ENCODE data around the gene ZBTB12. TPM values are rescaled to one million over a fixed set of nuclear protein-coding genes. Genes with fewer than 3 reads are reported as not detected.
A peak's percentile ranks its signal among the peaks of the same experiment; 100 is the strongest.
"Not testable (repeated sequence)": the region's sequence is repeated elsewhere in the genome, so short reads cannot be mapped to it uniquely, and the experiment has no call there.

Gene ZBTB12
- total RNA-seq, 2 experiments from 2014 or later = 3.1 to 3.2 TPM

DNA sequence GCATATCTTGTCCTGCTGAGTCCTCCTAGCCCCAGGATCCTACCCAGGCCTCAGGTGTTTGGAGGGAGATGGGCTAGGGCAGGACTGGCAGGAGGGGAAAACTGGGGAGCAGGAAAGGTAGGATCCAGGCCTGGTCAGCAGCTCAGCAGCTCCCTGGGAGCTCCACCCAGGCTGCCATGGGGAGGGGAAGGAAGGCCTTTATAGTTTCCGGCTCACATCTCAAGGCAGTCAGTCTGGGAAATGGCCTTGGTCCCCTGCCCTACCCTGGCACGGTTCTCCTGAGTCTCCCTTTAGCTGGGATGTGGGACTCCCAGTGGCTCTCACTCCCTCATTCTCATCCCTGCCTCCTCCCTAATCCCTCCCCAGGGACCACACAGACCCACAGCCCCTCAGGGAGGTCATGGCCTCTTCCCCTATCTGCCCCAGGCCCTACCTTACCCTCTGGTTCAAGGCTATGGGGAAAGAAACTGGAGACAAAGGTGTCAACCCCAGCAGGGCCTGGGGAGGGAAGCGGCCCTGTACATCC is 24.7 kb downstream of the ZBTB12 start:
- peaks cover 12% of the 10 kb centered on the region for H3K36me3 Mint-ChIP-seq

DNA sequence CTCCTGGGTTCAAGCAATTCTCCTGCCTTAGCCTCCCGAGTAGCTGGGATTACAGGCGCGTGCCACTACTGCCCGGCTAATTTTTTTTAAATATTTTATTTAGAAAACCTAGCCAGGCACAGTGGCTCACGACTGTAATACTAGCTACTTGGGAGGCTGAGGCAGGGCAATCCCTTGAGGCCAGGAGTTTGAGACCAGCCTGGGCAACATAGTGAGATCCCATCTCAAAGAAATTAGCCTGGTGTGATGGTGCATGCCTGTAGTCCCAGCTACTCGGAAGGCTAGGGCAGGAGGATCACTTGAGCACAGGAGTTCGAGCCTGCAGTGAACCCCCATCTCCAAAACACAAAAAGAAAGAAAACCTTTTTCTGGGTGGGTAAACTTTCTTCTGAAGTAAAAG is 25.5 kb downstream of the ZBTB12 start:
- H3K27me3 Mint-ChIP-seq = peaks cover 3% of the 10 kb centered on the region
- peaks cover 10% of the 10 kb centered on the region for H3K36me3 Mint-ChIP-seq
- H3K4me3 Mint-ChIP-seq = no peak overlapping the region
- no peak for DNase-seq
- H3K4me1 Mint-ChIP-seq = no peaks in the 10 kb centered on the region
- no peaks in the 10 kb centered on the region for H3K9me3 Mint-ChIP-seq
- H3K27ac Mint-ChIP-seq = no peak overlapping the region

More for the DNA sequence above, 24.7 kb downstream of the ZBTB12 start:
- Mint-ChIP-seq H3K27ac (no peak overlapping the region), H3K4me1 (no peaks in the 10 kb centered on the region), H3K9me3 (no peaks in the 10 kb centered on the region), H3K4me3 (no peak overlapping the region), H3K27me3 (no peaks in the 10 kb centered on the region)
- no peak for DNase-seq

DNA sequence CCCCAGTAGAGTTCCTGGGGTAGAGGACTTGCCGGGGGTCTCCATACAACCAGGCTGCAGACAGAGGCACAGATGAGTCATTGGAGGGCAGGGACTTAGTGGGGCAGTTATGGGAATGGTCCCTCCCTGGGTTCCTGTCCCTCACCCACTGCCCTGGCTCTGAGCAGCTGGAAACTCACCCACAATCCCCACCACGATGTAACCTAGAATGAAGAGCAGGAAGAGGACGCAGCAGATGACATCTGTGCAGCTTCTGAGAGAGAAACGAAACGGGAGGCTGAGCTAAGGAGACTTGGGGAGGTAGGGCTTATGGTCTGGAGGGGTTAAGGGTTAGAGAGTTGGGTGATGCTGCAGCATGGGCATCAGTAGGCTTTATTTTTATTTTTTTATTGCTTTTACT is 26.0 kb downstream of the ZBTB12 start:
- H3K27me3 Mint-ChIP-seq = peaks cover 3% of the 10 kb centered on the region
- no peak overlapping the region for H3K27ac Mint-ChIP-seq
- H3K4me1 Mint-ChIP-seq = no peaks in the 10 kb centered on the region
- H3K36me3 Mint-ChIP-seq = peaks cover 5% of the 10 kb centered on the region
- H3K4me3 Mint-ChIP-seq = no peak overlapping the region
- no peak for DNase-seq
- H3K9me3 Mint-ChIP-seq = no peaks in the 10 kb centered on the region

DNA sequence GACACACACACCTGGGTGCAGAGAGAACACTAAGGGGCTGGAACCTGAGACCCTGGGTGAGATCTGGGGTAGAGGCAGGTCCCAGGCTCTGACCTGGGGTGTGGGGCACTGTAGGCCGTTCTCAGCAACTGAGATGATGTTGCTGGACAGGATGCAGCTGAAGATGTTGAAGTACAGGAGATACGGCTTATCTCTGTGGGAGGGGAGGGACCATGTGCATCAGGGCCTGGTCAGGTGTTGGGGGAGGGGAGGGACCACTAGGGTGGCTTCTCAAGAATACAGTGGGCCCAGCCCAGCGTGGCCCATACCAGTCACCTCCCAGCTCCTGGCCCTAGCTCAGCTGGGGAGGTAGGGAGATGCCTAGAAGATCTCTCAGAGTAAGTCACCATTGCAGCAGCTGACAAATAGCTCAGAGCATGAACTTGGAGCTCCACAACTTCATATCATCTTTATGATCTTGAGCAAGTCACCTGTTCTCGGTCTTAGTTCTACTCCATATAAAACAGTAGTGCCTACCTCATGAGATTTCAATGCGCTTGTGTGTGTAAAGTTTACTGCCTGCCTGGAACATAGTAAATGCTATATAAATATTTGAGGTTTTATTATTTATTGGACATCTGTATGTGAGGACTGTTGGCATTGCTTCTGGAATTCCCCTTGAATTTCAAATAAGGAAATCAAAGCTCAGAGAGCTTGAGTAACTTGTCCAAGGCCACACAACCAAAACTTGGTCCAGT is 26.9 kb downstream of the ZBTB12 start:
- Mint-ChIP-seq H3K36me3 (peaks cover 3% of the 10 kb centered on the region), H3K27me3 (peaks cover 3% of the 10 kb centered on the region), H3K4me1 (no peaks in the 10 kb centered on the region), H3K27ac (no peak overlapping the region), H3K4me3 (no peak overlapping the region), H3K9me3 (no peaks in the 10 kb centered on the region)
- no peak for DNase-seq

DNA sequence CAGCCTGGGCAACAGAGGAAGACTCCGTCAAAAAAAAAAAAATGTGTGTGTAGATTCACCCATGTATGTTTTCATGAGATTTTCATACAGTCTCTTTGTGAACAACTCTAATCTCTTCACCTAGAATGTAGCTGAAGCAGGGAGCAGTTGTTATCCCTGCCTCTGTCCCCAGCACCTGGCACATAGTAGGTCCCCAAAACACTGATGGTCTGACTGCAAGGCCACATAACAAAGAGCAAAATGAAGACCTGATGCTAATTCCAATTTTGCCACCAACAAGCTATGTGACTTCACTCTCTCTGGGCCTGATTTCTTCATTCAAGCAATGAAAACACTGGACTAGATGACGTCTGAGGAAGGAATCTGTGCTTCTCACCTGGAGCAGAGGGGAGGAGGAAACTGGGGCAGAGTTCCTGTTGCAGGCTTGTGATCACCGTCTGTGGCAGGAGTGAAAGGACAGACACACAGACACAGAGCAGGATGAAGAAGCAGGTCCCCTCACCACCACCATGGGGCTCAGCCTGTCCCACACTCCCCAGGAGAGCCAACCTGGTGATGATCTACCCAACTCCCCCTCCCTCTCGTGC is 27.7 kb downstream of the ZBTB12 start:
- Mint-ChIP-seq H3K27ac (no peak overlapping the region), H3K36me3 (no peaks in the 10 kb centered on the region), H3K27me3 (peaks cover 3% of the 10 kb centered on the region), H3K9me3 (no peaks in the 10 kb centered on the region), H3K4me3 (no peak overlapping the region), H3K4me1 (no peaks in the 10 kb centered on the region)
- no peak for DNase-seq

DNA sequence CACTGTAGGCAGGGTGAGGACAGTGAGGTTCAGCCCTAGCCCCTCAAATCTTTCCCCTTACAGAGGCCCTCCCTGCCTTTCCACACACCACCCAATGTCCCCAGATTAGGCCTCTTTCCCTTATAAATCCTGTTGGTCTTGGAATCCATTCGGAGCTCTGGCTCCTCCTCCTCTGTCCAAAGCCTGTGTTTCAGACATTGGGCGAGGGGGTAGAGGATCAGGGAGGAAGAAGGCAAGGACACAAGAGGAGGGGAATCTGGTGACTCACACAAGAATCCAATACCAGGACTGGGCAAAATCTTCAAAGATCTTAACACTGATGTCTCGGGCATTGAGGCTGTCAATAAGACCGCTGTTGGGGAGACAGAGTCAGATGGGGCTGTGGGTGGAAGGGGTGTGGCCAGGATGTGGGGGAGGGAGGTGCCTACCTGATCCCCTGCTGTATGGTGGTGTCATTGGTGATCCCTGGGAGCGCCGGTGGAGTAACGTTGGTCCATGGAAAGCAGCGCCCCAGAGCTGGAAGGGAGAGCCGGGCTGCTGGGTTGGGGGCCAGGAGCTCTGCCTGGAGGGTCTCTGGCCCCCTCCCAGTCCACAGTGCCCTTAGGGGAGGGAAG is 30.7 kb downstream of the ZBTB12 start:
- H3K4me1 Mint-ChIP-seq = no peaks in the 10 kb centered on the region

DNA sequence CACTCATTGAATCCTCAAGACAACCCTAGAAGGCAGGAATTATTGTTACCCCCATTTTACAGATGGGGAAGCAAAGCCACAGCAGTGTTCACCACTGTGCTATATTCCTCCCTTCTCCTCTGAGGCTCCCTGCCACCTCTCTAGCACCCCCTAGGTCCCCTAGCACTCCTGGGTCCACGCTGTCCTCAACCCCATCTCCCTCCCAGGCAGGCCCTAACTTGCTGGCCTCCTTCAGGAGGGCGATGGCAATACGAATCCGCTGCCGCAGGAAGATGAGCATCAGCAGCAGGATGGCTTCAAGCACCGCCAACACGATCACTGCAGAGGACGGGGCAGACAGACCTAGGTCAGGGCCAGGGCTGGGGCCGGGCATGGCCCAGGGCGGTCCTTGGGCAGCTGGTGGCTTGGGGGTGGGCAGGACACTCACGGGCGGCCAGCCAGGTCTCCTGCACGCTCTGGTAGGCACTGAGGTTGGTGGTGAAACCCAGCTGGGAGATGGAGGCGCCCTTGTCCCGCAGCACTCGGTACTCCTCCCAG is 31.4 kb downstream of the ZBTB12 start:
- no peak for DNase-seq
- H3K4me3 Mint-ChIP-seq = no peak overlapping the region
- no peak overlapping the region for H3K27ac Mint-ChIP-seq
- no peaks in the 10 kb centered on the region for H3K36me3 Mint-ChIP-seq
- H3K27me3 Mint-ChIP-seq = peaks cover 3% of the 10 kb centered on the region
- no peaks in the 10 kb centered on the region for H3K9me3 Mint-ChIP-seq
- H3K4me1 Mint-ChIP-seq = no peaks in the 10 kb centered on the region

More for the DNA sequence above, 30.7 kb downstream of the ZBTB12 start:
- Mint-ChIP-seq H3K4me3 (no peak overlapping the region), H3K9me3 (no peaks in the 10 kb centered on the region), H3K27me3 (peaks cover 3% of the 10 kb centered on the region), H3K27ac (no peak overlapping the region), H3K36me3 (no peaks in the 10 kb centered on the region)
- DNase-seq = no peak

DNA sequence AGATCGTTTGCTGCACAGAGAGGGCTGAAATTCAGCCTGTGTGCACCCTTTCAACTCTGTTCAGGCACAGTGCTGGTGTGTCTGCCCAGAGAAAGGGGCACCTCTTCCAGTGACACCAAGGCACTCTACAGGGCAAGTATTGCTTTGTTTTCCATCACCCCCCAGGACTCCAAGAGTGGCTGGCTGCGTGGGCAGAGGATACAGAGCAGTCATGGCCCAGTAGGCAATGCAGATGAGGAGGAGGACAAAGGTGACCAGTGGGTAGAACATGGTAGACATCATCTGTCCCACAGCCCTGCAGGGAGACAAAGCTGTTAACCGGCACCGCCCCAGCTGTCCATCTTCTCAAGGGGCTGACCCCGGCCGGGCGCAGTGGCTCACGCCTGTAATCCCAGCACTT is 32.5 kb downstream of the ZBTB12 start:
- Mint-ChIP-seq H3K9me3 (no peaks in the 10 kb centered on the region), H3K27me3 (peaks cover 3% of the 10 kb centered on the region), H3K27ac (no peak overlapping the region), H3K4me3 (no peak overlapping the region), H3K4me1 (peaks cover 4% of the 10 kb centered on the region), H3K36me3 (no peaks in the 10 kb centered on the region)
- no peak for DNase-seq

DNA sequence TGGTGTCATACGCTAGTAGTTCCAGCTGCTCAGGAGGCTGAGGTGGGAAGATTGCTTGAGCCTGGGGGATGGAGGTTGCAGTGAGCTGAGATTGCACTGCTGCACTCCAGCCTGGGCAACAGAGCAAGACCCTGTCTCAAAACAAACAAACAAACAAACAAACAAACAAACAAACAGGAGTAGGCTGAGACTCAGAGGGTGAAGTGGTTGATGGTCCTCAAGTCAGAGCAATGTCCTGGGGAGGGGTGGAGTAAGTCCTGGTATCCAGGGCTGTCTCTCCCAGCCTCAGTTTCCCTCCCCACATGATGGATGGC is 33.3 kb downstream of the ZBTB12 start:
- H3K36me3 Mint-ChIP-seq, H3K27ac Mint-ChIP-seq, H3K9me3 Mint-ChIP-seq: not testable (repeated sequence)

DNA sequence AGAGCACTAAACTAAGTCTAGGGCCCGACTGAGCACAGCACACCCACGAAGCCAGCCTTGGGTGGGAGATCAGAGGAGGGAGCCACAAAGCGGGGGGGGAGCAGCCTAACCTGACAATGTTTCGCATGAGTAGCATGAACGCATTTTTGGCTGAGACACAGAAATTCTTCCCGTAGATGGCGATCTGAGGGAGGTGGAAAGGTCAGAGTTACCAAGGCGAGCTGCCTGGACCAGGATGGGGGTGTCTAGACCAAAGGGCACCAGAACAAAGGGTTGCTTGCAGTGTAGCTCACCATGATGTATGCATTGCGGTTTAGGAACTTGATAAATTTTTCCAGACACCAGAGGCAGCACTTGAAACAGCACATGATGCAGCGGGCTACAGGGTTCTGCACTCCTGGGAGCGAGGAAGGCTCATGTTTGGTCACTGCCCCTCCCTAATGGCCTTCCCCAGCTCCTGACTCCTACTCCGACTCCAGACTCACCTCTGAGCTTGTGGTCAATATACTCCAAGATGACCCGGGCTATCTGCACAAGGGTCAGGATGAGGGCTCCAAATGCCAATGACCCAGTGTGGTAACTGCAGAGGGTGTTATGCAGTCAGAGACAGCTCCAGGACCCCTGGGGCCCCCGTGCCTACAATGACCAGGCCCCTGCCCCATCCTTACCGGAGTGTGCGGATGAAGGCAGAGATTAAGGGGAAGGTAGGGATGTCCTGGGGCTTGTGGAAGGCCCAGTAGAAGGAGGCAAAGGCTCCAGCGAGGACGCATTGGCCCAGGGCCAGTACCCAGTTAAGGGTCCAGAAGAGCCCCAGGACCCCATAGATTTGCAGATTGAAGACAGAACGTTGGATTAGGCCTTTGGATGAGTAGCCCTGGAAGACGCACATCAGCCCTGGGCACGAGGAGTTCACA is 36.4 kb downstream of the ZBTB12 start:
- H3K4me3 Mint-ChIP-seq = no peak overlapping the region
- H3K9me3 Mint-ChIP-seq = no peaks in the 10 kb centered on the region
- H3K27ac Mint-ChIP-seq = no peak overlapping the region
- no peaks in the 10 kb centered on the region for H3K27me3 Mint-ChIP-seq
- DNase-seq = no peak
- peaks cover 22% of the 10 kb centered on the region for H3K4me1 Mint-ChIP-seq
- H3K36me3 Mint-ChIP-seq = peaks cover 2% of the 10 kb centered on the region

More for the DNA sequence above, 33.3 kb downstream of the ZBTB12 start:
- H3K4me3 Mint-ChIP-seq, H3K4me1 Mint-ChIP-seq, H3K27me3 Mint-ChIP-seq, DNase-seq: not testable (repeated sequence)

DNA sequence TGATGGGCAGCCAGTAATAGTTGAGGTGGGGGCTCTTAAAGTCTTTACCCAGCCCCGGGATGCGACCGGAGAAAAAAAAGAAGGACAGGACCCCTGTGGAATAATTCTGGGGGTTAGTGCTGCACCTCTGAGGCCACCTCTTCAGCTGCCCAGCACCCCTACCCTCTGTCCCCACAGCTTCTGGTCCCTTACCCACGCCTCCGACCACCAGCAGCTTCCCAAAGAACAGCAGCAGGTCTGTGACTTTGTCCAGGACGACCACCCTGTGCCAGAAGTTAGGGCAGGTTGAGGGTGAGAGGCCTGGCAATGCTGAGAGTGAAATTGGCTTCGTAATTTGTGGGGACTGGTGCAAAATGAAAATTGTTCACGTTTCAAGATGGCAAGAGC is 37.1 kb downstream of the ZBTB12 start:
- Mint-ChIP-seq H3K4me3 (no peak overlapping the region), H3K27ac (no peak overlapping the region), H3K27me3 (no peaks in the 10 kb centered on the region), H3K9me3 (no peaks in the 10 kb centered on the region), H3K36me3 (peaks cover 2% of the 10 kb centered on the region), H3K4me1 (peaks cover 22% of the 10 kb centered on the region)
- no peak for DNase-seq

DNA sequence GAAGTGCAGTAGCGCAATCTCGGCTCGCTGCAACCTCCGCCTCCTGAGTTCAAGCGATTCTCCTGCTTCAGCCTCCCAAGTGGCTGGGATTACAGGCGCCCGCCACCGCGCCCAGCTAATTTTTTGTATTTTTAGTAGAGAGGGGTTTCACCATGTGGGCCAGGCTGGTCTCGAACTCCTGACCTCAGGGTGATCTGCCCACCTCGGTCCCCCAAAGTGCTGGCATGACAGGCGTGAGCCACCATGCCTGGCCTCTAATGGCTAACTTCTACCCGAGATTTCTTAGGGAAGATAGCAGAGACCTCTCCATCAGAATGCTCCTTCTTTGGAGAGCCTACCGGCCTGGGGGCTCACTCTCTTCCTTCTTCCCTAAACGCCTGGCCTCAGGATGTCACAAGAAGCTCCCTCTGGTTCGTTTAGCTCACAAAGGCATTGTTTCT is 37.7 kb downstream of the ZBTB12 start:
- not testable (repeated sequence) for H3K36me3 Mint-ChIP-seq, H3K9me3 Mint-ChIP-seq, H3K27me3 Mint-ChIP-seq, DNase-seq
- H3K4me3 Mint-ChIP-seq = peak overlapping the region; percentile 92
- H3K27ac Mint-ChIP-seq = peak overlapping the region; percentile 93
- peaks cover 22% of the 10 kb centered on the region for H3K4me1 Mint-ChIP-seq

DNA sequence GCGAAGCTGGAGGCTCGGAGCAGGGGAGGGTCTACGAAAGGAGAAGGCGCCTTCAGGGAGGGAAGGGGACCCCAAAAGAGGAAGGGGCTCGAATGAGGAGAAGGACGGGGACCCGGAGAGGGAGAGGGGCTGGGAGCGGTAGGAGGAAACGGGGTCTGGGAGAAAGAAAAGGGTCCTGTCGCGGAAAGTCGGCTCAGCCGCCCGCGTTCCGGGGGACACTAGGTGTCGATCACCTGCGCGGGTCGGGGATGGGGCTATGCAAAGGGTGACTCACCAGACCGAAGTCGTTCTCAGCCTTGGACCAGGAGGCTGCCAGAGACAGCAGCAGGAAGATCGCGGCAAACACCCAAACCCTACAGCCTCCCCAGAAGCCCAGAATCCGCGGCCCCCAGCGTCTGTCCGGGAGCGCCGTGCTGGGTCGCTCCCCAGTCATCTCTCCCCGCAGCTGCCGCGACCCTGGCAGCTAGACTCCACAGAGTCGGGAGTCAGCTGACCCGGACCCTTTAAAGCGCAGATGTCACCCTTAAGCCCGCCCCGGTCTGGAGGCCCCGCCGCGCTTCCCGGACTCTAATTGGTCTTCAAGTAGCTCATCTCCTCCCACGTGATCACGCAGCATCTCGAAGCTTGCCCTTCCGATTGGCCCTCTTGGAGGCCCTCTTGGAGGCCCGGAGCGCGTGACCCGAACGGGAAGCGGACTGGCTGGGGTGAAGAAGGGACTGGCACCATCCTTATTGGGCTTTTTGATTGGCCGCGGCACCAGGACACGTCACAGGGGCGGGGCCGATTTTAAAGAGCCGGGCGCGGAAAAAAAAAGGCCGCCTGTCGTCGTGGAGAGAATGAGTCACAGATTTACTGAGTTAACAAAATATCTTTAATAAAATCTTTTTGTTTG is 39.3 kb downstream of the ZBTB12 start, which contains the start of gene NEU1:
Gene NEU1, minus strand, starts transcription at position 478 of the 892 bp plus-strand sequence. Its CDS starts 45 bp downstream, at position 433.
- Mint-ChIP-seq H3K27ac (peak within 1 kb of the TSS; percentile 93), H3K4me3 (peak within 1 kb of the TSS; percentile 92), H3K4me1 (peaks cover 22% of the 10 kb centered on the region), H3K27me3 (no peaks in the 10 kb centered on the region), H3K9me3 (no peaks in the 10 kb centered on the region), H3K36me3 (peaks cover 5% of the 10 kb centered on the region)
- peak; percentile 99 for DNase-seq

DNA sequence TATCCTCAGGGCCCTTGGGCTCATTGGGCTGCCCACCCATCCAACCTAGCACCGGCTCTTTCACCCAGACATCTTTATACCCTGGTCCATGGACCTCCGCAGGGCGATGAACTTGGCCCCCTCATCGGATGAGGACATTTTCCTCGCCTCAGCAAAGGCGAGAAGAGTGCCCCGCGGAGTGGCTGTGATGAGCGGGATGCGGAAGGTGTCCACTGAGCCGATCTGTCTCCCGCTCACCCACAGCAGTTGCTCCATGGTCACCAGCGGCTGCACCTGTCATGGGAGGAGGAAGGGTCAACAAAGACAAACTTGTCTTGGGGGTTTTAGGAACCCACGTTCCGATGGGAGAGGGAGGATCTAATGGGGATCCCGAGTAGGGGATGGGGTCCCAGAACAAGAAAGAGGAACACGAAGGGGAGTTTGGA is 40.0 kb downstream of the ZBTB12 start:
- Mint-ChIP-seq H3K27me3 (no peaks in the 10 kb centered on the region), H3K9me3 (no peaks in the 10 kb centered on the region), H3K27ac (peak overlapping the region; percentile 93), H3K36me3 (peaks cover 7% of the 10 kb centered on the region), H3K4me1 (peaks cover 22% of the 10 kb centered on the region), H3K4me3 (peak overlapping the region; percentile 92)
- no peak for DNase-seq

Measured in activated naive CD8-positive, alpha-beta T cell treated with anti-CD3 and anti-CD28 coated beads for 36 hours (primary cell).